RPMI8226 (cell line): ENCODE measurements around the gene ZNF276.

Source experiments
- DNase-seq: peaks from one replicate; pipeline ENCODE4 v3.0.0-alpha.2; 2015

Gene ZNF276

GRCh38 chr16:89712274-89712781 is 9.0 kb upstream of the ZNF276 start:
- DNase-seq, result peak; percentile 21

GRCh38 chr16:89716493-89716892 is 4.8 kb upstream of the ZNF276 start:
- no peak for DNase-seq

GRCh38 chr16:89716916-89717687 is 4.2 kb upstream of the ZNF276 start:
- DNase-seq, result no peak

- DNase-seq, result no peak
Measured at GRCh38 chr16:89717688-89718505, 3.4 kb upstream of the ZNF276 start.

- no peak for DNase-seq
Measured at GRCh38 chr16:89720551-89720812, 855 bp upstream of the ZNF276 start.

- peak; percentile 84 for DNase-seq
Measured at GRCh38 chr16:89721546-89722391, 432 bp downstream of the ZNF276 start.

- peak; percentile 83 for DNase-seq
Measured at GRCh38 chr16:89722392-89723278, 1.3 kb downstream of the ZNF276 start.

GRCh38 chr16:89723279-89724250 is 2.2 kb downstream of the ZNF276 start:
- no peak for DNase-seq

- DNase-seq, result no peak
Measured at GRCh38 chr16:89727406-89728120, 6.2 kb downstream of the ZNF276 start.

- no peak for DNase-seq
Measured at GRCh38 chr16:89729293-89729692, 8.0 kb downstream of the ZNF276 start.

- no peak for DNase-seq
Measured at GRCh38 chr16:89729863-89730593, 8.7 kb downstream of the ZNF276 start.

GRCh38 chr16:89730610-89731234 is 9.4 kb downstream of the ZNF276 start:
- no peak for DNase-seq

GRCh38 chr16:89732142-89732917 is 11.0 kb downstream of the ZNF276 start:
- no peak for DNase-seq

GRCh38 chr16:89732918-89733242 is 11.5 kb downstream of the ZNF276 start:
- no peak for DNase-seq

- DNase-seq, result no peak
Measured at GRCh38 chr16:89733322-89733721, 12.0 kb downstream of the ZNF276 start.

GRCh38 chr16:89733792-89734191 is 12.5 kb downstream of the ZNF276 start:
- DNase-seq, result no peak

GRCh38 chr16:89736554-89736953 is 15.2 kb downstream of the ZNF276 start:
- DNase-seq, result no peak

GRCh38 chr16:89737341-89738071 is 16.2 kb downstream of the ZNF276 start:
- no peak for DNase-seq
